HuH-7.5 (cell line): Measurements from ENCODE around the gene IRS2.

ENCODE experiments used
- DNase-seq: peaks from one replicate; pipeline ENCODE4 v3.0.0; 2011; ENCODE audit warnings: low spot score

Gene IRS2

GRCh38 chr13:109807345-109807744 is 21.0 kb upstream of the IRS2 start:
- DNase-seq = no peak

GRCh38 chr13:109804654-109805053 is 18.3 kb upstream of the IRS2 start:
- DNase-seq = no peak

- no peak for DNase-seq
These were observed 17.4 kb upstream of the IRS2 start for GRCh38 chr13:109803825-109804224.

- no peak for DNase-seq
These were observed 16.6 kb upstream of the IRS2 start for GRCh38 chr13:109802936-109803335.

GRCh38 chr13:109795011-109795410 is 8.6 kb upstream of the IRS2 start:
- no peak for DNase-seq

GRCh38 chr13:109794095-109794494 is 7.7 kb upstream of the IRS2 start:
- DNase-seq = no peak

- DNase-seq = no peak
These were observed 6.2 kb upstream of the IRS2 start for GRCh38 chr13:109792416-109793059.

- no peak for DNase-seq
These were observed 4.7 kb upstream of the IRS2 start for GRCh38 chr13:109790942-109791605.

GRCh38 chr13:109790086-109790485 is 3.7 kb upstream of the IRS2 start:
- DNase-seq = no peak

- DNase-seq = no peak
These were observed 2.9 kb upstream of the IRS2 start for GRCh38 chr13:109789262-109789661.

GRCh38 chr13:109788372-109789111 is 2.2 kb upstream of the IRS2 start:
- DNase-seq = no peak

- no peak for DNase-seq
These were observed 962 bp upstream of the IRS2 start for GRCh38 chr13:109787135-109787954.

- DNase-seq = no peak
These were observed 412 bp downstream of the IRS2 start for GRCh38 chr13:109785892-109786450.

GRCh38 chr13:109785141-109785891 is 1.1 kb downstream of the IRS2 start:
- DNase-seq = no peak

GRCh38 chr13:109784590-109785140 is 1.7 kb downstream of the IRS2 start:
- peak; percentile 65 for DNase-seq

- DNase-seq = no peak
These were observed 2.4 kb downstream of the IRS2 start for GRCh38 chr13:109783815-109784589.

GRCh38 chr13:109783447-109783814 is 3.0 kb downstream of the IRS2 start:
- DNase-seq = peak; percentile 62

GRCh38 chr13:109782823-109783431 is 3.5 kb downstream of the IRS2 start:
- no peak for DNase-seq

GRCh38 chr13:109782066-109782822 is 4.1 kb downstream of the IRS2 start:
- DNase-seq = no peak
